Ishikawa (cell line): ENCODE results near the gene CAMK2D.

ENCODE experiments used
- CEBPB ChIP-seq: IDR thresholded peaks from 2 replicates; pipeline ENCODE4 v1.6.1; 2012
- CREB1 ChIP-seq: IDR thresholded peaks from 2 replicates; pipeline ENCODE4 v1.6.1; 2012; ENCODE audit warnings: low read depth
- EGR1 ChIP-seq: IDR thresholded peaks from 2 replicates; pipeline ENCODE4 v1.6.1; 2012
- EP300 ChIP-seq: IDR thresholded peaks from 2 replicates; pipeline ENCODE4 v1.6.1; 2012; ENCODE audit warnings: borderline replicate concordance
- FOXM1 ChIP-seq: IDR thresholded peaks from 2 replicates; pipeline ENCODE4 v1.6.1; 2012; ENCODE audit warnings: low read depth, borderline replicate concordance
- NFIC ChIP-seq: IDR thresholded peaks from 2 replicates; pipeline ENCODE4 v1.6.1; 2012
- RAD21 ChIP-seq: IDR thresholded peaks from 2 replicates; pipeline ENCODE4 v1.6.1; 2012; ENCODE audit warnings: low read depth
- TAF1 ChIP-seq: IDR thresholded peaks from 2 replicates; pipeline ENCODE4 v1.6.1; 2012; ENCODE audit warnings: low read depth, mild to moderate bottlenecking
- TCF12 ChIP-seq: IDR thresholded peaks from 2 replicates; pipeline ENCODE4 v1.6.1; 2012; ENCODE audit warnings: low read depth
- TEAD4 ChIP-seq: IDR thresholded peaks from 2 replicates; pipeline ENCODE4 v1.6.1; 2012
- YY1 ChIP-seq: IDR thresholded peaks from 2 replicates; pipeline ENCODE4 v1.6.1; 2012; ENCODE audit warnings: low read depth
- ZBTB7A ChIP-seq: IDR thresholded peaks from 2 replicates; pipeline ENCODE4 v1.6.1; 2012; ENCODE audit warnings: low read depth
- TF ChIP-seq, protein P1 (sequence below): IDR thresholded peaks from 2 replicates; pipeline ENCODE4 v1.6.1; 2012; ENCODE audit warnings: low read depth, mild to moderate bottlenecking
- TF ChIP-seq, protein P2 (sequence below): IDR thresholded peaks from 2 replicates; pipeline ENCODE4 v1.6.1; 2012

Gene CAMK2D

DNA sequence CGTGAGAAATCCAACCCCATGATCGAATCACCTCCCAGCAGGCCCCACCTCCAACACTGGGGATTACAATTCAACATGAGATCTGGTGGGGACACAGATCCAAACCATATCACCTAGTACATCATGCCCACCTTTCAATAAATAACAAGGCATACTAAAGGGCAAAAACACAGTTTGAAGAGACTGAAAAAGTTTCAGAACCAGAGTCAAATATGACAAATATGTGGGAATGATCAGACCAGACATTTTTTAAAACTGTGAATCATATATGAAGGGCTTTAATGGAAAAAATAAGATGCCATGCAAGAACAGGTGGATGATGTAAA is 167.3 kb downstream of the CAMK2D start:
- TF ChIP-seq NFIC (no peak), ZBTB7A (no peak), TCF12 (no peak)
- TF ChIP-seq, protein P1, sequence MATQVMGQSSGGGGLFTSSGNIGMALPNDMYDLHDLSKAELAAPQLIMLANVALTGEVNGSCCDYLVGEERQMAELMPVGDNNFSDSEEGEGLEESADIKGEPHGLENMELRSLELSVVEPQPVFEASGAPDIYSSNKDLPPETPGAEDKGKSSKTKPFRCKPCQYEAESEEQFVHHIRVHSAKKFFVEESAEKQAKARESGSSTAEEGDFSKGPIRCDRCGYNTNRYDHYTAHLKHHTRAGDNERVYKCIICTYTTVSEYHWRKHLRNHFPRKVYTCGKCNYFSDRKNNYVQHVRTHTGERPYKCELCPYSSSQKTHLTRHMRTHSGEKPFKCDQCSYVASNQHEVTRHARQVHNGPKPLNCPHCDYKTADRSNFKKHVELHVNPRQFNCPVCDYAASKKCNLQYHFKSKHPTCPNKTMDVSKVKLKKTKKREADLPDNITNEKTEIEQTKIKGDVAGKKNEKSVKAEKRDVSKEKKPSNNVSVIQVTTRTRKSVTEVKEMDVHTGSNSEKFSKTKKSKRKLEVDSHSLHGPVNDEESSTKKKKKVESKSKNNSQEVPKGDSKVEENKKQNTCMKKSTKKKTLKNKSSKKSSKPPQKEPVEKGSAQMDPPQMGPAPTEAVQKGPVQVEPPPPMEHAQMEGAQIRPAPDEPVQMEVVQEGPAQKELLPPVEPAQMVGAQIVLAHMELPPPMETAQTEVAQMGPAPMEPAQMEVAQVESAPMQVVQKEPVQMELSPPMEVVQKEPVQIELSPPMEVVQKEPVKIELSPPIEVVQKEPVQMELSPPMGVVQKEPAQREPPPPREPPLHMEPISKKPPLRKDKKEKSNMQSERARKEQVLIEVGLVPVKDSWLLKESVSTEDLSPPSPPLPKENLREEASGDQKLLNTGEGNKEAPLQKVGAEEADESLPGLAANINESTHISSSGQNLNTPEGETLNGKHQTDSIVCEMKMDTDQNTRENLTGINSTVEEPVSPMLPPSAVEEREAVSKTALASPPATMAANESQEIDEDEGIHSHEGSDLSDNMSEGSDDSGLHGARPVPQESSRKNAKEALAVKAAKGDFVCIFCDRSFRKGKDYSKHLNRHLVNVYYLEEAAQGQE, result no peak

DNA sequence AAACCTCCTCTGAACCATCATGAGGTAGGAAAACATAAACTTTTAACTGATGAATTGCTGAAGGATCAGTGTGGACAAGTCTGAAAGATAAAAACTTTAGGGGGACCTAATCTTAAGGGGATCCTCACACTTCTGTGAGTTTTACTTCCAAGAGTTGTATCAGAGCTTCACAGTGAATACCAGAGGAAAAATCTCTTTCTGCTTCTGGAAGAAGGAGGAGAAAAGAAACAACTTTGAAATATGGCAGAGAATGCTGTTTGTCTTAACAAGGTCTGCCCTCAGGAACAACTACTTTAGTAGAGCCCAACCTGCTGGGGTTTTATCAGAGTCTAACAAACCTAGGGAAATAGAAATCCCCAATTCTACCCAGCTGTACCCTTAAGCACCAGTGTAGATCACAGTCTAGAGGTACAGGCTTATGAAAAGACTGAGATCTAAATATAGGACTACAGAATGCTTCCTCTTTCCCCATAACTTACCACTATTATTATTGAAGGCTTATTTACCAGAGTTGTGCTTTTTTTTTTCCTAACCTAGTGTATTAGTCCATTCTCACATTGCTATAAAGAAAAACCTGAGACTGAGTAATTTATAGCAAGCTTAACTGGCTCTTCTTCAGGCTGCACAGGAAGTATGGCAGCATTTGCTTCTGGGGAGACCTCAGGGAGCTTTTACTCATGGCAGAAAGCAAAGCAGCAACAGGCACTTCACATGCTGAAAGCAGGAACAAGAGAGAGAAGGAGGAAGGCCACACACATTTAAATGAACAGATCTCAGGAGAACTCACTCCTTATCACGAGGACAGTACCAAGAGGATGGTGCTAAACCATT is 167.9 kb downstream of the CAMK2D start:
- no peak for TF ChIP-seq TCF12
- TF ChIP-seq YY1, result no peak
- TF ChIP-seq, protein P2, sequence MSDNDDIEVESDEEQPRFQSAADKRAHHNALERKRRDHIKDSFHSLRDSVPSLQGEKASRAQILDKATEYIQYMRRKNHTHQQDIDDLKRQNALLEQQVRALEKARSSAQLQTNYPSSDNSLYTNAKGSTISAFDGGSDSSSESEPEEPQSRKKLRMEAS, result no peak
- no peak for TF ChIP-seq NFIC
- no peak for TF ChIP-seq FOXM1

DNA sequence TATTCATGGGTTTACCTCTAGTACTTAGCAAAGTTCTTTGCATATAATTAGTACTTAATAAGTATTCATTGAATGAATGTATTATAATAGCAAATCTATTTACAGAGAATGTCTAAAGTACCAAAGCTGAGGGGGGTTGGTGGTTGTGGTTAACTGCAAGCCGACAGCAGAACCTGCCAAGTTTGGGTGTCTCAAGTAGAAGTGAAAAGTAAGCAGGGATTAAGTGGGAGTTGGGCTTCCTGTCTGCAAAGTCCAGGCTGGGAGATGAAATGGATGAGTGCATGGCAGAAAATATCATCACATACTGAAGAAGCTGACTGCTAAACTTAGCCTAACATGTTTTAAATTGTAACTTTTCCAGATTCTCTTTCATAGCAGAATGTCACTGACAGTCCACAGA is 169.6 kb downstream of the CAMK2D start:
- TF ChIP-seq CEBPB, result no peak
- TF ChIP-seq NFIC, result no peak
- TF ChIP-seq EP300, result no peak
- TF ChIP-seq ZBTB7A, result no peak
- TF ChIP-seq, protein P1, result no peak
- no peak for TF ChIP-seq TEAD4
- no peak for TF ChIP-seq EGR1

DNA sequence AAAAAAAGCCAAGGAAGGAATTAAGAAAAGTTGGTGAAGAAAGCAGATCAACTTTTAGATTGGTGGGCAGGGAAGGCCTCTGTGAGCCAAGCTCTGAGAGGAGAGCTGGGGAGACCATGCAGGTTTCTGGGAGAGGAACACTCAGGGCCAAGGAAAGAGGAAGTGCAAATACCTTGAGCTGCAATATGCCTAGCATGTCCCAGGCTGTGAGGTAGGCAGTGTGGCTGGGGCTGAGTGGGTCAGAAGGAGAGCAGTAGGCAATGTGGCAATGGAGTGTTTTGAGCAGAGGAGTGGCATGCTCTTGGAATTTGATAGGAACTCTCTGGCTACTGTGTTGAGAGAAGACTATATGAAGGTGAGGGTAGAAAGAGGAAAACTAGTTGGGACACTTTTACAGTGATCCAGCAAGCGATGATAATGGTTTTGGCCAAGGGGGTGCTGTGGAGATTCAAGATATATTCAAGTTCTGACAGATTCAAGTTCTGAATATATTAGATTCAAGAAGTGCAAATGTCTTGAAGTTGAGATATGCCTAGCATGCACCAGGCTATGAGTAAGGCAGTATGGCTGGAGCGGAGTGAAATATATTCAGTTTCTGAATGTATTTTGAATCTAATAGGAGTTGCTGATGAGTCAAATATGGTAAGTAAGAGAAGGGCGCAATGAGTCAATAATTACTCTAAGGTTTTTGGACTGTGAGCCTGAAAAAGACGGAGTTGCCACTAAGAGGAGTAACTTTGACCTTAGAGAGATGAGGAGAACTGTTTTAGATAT is 172.5 kb downstream of the CAMK2D start:
- TF ChIP-seq, protein P1, result no peak
- no peak for TF ChIP-seq NFIC
- TF ChIP-seq YY1, result no peak
- no peak for TF ChIP-seq TAF1
- TF ChIP-seq, protein P2, result no peak
- no peak for TF ChIP-seq ZBTB7A
- TF ChIP-seq TCF12, result no peak
- no peak for TF ChIP-seq FOXM1
- TF ChIP-seq RAD21, result no peak
- no peak for TF ChIP-seq CEBPB
- no peak for TF ChIP-seq TEAD4
- TF ChIP-seq EP300, result no peak

DNA sequence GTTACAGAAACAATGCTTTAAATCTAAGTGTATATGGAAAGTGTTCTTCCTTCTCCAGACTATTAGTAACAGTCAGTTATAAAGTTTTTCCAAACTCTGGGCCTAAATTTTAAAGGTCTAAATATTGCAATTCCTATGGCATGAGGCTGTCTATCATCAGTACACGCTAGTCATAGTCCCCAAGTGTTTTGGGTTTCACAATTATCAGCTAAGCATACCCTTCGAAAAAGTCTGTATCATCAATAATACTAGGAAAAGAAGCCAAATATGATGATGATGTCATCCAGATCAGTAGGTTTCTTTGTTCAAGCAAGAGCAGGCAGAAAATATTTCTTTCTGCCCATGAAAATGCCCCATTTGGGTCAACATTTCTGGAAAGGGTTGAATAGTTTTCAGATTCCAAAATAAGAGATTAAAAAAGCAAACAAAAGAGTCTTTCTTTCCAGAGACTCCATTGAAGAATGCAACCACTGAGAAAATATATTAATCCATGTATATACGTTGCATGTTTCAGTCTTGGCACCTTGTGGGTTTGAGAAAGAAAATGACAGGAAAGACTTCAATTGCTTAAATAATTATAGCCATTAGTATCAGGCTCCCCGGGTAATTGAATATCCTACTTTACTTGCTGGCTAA is 173.8 kb downstream of the CAMK2D start:
- TF ChIP-seq NFIC (no peak), CEBPB (no peak), RAD21 (no peak), TCF12 (no peak), EP300 (no peak), CREB1 (no peak), YY1 (no peak), ZBTB7A (no peak)
